Cardiac muscle cell (in vitro differentiated cells and primary cell): ENCODE data around the gene HES5. TPM values are rescaled to one million over a fixed set of nuclear protein-coding genes. Genes with fewer than 3 reads are reported as not detected.

Source experiments
- DNase-seq, 2 donors: peaks; one replicate each; pipeline versions ENCODE4 v3.0.0 to v3.0.0-alpha.2; 2010 to 2017; ENCODE audit warnings: low read depth in 1 of 2, low spot score in 1 of 2
- H3K27ac ChIP-seq: fragments of 200-600 bp; sonication (generic); 2 replicates; pipeline ENCODE4 v1.5.1; 2016
- H3K27me3 ChIP-seq: fragments of 200-600 bp; sonication (generic); 2 replicates; pipeline ENCODE4 v1.6.0; 2016; ENCODE audit warnings: control low read depth
- H3K36me3 ChIP-seq: fragments of 200-600 bp; sonication (generic); 2 replicates; pipeline ENCODE4 v1.5.1; 2016; ENCODE audit warnings: control low read depth
- H3K4me1 ChIP-seq: fragments of 200-600 bp; sonication (generic); 2 replicates; pipeline ENCODE4 v1.8.1; 2017; ENCODE audit warnings: low read depth, mild to moderate bottlenecking, mixed run types
- H3K4me3 ChIP-seq: fragments of 200-600 bp; sonication (generic); 2 replicates; pipeline ENCODE4 v1.5.1; 2016; ENCODE audit warnings: mild to moderate bottlenecking
- H3K9me3 ChIP-seq: fragments of 200-600 bp; sonication (generic); 2 replicates; pipeline ENCODE4 v1.5.1; 2017; ENCODE audit warnings: low read depth, mild to moderate bottlenecking, control low read depth
- CTCF ChIP-seq: IDR thresholded peaks from 2 replicates; pipeline ENCODE4 v1.5.1; 2012; ENCODE audit warnings: low read depth, mild to moderate bottlenecking, low read length
- polyA plus RNA-seq: library from polyadenylated mRNA; unstranded; fragments of >200 nt; fragmentation: Nextera tagmentation; extraction: Ambion mirVana; gene quantifications from 2 replicates; pipeline ENCODE4 v1.2.1, GENCODE V29; 2016
- total RNA-seq: library from RNA; depleted of rRNA; stranded (reverse); fragments of >200 nt; gene quantifications from 2 replicates; pipeline ENCODE4 v1.2.3, GENCODE V29; 2016

Gene HES5
- total and polyA plus RNA-seq, 2 experiments from 2014 or later: not detected

- no peaks in the 10 kb centered on the region for H3K36me3 ChIP-seq
- DNase-seq: no peak
- H3K4me3 ChIP-seq: no peak overlapping the region
- peaks cover 5% of the 10 kb centered on the region for H3K27me3 ChIP-seq
- no peak for TF ChIP-seq CTCF
- no peaks in the 10 kb centered on the region for H3K4me1 ChIP-seq
- H3K9me3 ChIP-seq: no peaks in the 10 kb centered on the region
- no peak overlapping the region for H3K27ac ChIP-seq
Observed at GRCh38 chr1:2498648-2499047, 31.4 kb downstream of the HES5 start.

GRCh38 chr1:2497891-2498290, 32.2 kb downstream of the HES5 start:
- H3K27me3 ChIP-seq: peaks cover 5% of the 10 kb centered on the region
- H3K9me3 ChIP-seq: no peaks in the 10 kb centered on the region
- TF ChIP-seq CTCF: no peak
- no peak overlapping the region for H3K4me3 ChIP-seq
- no peak for DNase-seq
- no peaks in the 10 kb centered on the region for H3K4me1 ChIP-seq
- H3K36me3 ChIP-seq: no peaks in the 10 kb centered on the region
- H3K27ac ChIP-seq: no peak overlapping the region

GRCh38 chr1:2496746-2497145, 33.3 kb downstream of the HES5 start:
- peaks cover 5% of the 10 kb centered on the region for H3K27me3 ChIP-seq
- H3K27ac ChIP-seq: no peak overlapping the region
- no peak for DNase-seq
- no peaks in the 10 kb centered on the region for H3K36me3 ChIP-seq
- no peaks in the 10 kb centered on the region for H3K9me3 ChIP-seq
- H3K4me3 ChIP-seq: no peak overlapping the region
- TF ChIP-seq CTCF: no peak
- no peaks in the 10 kb centered on the region for H3K4me1 ChIP-seq

GRCh38 chr1:2496087-2496622, 33.9 kb downstream of the HES5 start:
- no peak overlapping the region for H3K4me3 ChIP-seq
- H3K9me3 ChIP-seq: no peaks in the 10 kb centered on the region

GRCh38 chr1:2495546-2495945, 34.5 kb downstream of the HES5 start:
- Histone ChIP-seq H3K9me3 (no peaks in the 10 kb centered on the region), H3K27ac (no peak overlapping the region), H3K4me1 (no peaks in the 10 kb centered on the region), H3K27me3 (peaks cover 5% of the 10 kb centered on the region), H3K36me3 (no peaks in the 10 kb centered on the region), H3K4me3 (no peak overlapping the region)
- no peak for DNase-seq
- TF ChIP-seq CTCF: no peak

More at GRCh38 chr1:2496087-2496622, 33.9 kb downstream of the HES5 start:
- Histone ChIP-seq H3K4me1 (no peaks in the 10 kb centered on the region), H3K27me3 (peaks cover 5% of the 10 kb centered on the region), H3K36me3 (no peaks in the 10 kb centered on the region), H3K27ac (no peak overlapping the region)
- TF ChIP-seq CTCF: no peak
- DNase-seq: no peak
